ENCODE results near the gene PDCL3. TPM values are rescaled to one million over a fixed set of nuclear protein-coding genes. Genes with fewer than 3 reads are reported as not detected.

Gene PDCL3
- polyA plus RNA-seq, 1 donor from 2014 or later: 48.9 TPM

DNA sequence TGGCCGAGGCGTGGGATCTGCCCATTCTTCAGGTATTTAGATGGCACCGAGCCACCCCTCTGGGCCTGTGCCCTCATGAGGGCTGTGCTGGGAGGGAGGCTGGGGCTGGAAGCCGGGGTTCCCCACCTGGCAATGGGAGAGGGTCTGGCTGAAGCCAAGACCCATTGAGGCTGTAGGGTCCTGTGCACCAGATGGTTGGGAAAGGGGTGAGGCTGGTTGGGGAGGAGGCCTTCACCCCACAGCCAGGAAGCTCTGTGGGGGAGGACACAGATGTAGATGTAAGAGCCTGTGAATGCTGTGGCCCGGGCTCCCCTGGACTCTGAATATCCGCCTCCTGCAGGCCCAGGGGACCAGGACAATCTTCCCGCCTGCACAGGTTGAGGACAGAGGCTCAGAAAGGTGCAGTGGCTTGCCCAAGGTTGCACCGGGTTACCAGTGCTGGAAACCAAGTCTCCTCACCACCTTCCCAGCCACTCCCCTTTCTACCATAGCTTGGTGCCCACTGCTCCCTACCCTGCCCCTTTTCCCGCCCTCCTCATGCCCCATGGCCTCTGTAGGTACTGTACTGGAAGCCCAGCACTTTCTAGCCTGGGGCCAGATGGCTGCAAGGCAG is 49.7 kb downstream of the PDCL3 start:
- H3K4me3 Mint-ChIP-seq: no peak overlapping the region
- no peaks in the 10 kb centered on the region for H3K9me3 Mint-ChIP-seq
- no peak overlapping the region for H3K27ac Mint-ChIP-seq
- H3K4me1 Mint-ChIP-seq: no peaks in the 10 kb centered on the region
- H3K36me3 Mint-ChIP-seq: no peaks in the 10 kb centered on the region
- H3K27me3 Mint-ChIP-seq: peaks cover 7% of the 10 kb centered on the region

DNA sequence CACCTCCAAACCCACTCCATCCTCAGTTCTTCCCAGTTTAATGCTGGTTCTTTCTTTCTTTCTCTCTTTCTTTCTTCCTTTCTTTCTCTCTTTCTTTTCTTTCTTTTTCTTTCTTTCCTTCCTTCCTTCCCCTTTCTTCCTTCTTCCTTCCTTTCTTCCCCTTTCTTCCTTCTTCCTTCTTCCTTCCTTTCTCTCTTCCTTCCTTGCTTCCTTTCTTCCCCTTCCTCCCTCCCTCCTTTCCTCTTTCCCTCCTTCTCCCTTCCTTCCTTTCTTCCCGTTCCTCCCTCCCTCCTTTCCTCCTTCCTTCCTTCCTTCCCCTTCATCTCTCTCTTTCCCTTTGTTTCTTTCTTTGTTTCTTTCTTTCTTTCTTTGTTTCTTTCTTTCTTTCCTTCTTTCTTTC is 50.9 kb downstream of the PDCL3 start:
- H3K27me3 Mint-ChIP-seq: peaks cover 7% of the 10 kb centered on the region
- H3K9me3 Mint-ChIP-seq: peaks cover 0 to 1% (median 0%) of the 10 kb centered on the region in 3 donors
- peaks cover 2% of the 10 kb centered on the region for H3K36me3 Mint-ChIP-seq
- peak overlapping the region in 1 of 3 donors; percentile 25 for H3K27ac Mint-ChIP-seq
- H3K4me3 Mint-ChIP-seq: no peak overlapping the region
- H3K4me1 Mint-ChIP-seq: no peaks in the 10 kb centered on the region

GRCh38 chr2:100614455-100615000 is 51.7 kb downstream of the PDCL3 start:
- Mint-ChIP-seq H3K27me3 (peaks cover 6% of the 10 kb centered on the region), H3K27ac (no peak overlapping the region), H3K9me3 (peaks cover 0 to 1% (median 0%) of the 10 kb centered on the region in 3 donors)

GRCh38 chr2:100615471-100615870 is 52.7 kb downstream of the PDCL3 start:
- H3K4me1 Mint-ChIP-seq: no peaks in the 10 kb centered on the region
- peaks cover 7% of the 10 kb centered on the region for H3K27me3 Mint-ChIP-seq
- H3K9me3 Mint-ChIP-seq: peaks cover 0 to 1% (median 0%) of the 10 kb centered on the region in 3 donors
- peaks cover 2% of the 10 kb centered on the region for H3K36me3 Mint-ChIP-seq
- H3K4me3 Mint-ChIP-seq: no peak overlapping the region
- H3K27ac Mint-ChIP-seq: no peak overlapping the region

More at GRCh38 chr2:100614455-100615000, 51.7 kb downstream of the PDCL3 start:
- no peaks in the 10 kb centered on the region for H3K4me1 Mint-ChIP-seq
- peaks cover 2% of the 10 kb centered on the region for H3K36me3 Mint-ChIP-seq
- no peak overlapping the region for H3K4me3 Mint-ChIP-seq

GRCh38 chr2:100615886-100616285 is 53.1 kb downstream of the PDCL3 start:
- peak overlapping the region in 1 of 3 donors; percentile 27 for H3K27ac Mint-ChIP-seq
- no peaks in the 10 kb centered on the region for H3K4me1 Mint-ChIP-seq
- no peak overlapping the region for H3K4me3 Mint-ChIP-seq
- H3K9me3 Mint-ChIP-seq: peaks cover 0 to 5% (median 2%) of the 10 kb centered on the region in 3 donors
- H3K36me3 Mint-ChIP-seq: peaks cover 2% of the 10 kb centered on the region
- peaks cover 10% of the 10 kb centered on the region for H3K27me3 Mint-ChIP-seq

DNA sequence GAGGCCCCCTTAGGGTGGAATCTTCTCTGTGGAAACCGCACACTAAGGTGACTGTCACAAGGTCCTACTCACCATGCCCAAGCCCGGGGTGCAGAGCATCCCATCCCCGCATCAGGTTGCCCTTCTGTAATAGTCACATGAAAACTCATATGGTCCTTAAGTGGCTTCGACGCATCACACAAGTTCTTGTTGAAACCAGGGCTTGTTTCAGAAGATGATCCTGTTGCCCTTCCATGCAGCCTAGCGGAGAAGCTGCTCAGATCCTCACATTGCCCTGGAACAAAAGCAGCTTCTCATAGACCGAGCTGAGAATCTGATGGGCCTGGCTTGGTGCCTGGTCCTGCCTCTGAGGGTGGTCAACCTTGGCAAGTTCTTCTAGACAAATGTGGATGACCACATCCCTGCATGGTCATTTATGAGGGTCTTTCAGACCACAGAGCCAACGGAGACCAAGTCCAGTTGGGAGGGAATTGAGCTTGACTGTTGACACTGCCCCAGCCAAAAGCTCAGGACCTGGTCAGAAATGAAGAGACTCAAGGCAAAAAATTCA is 54.1 kb downstream of the PDCL3 start:
- Mint-ChIP-seq H3K4me1 (no peaks in the 10 kb centered on the region), H3K9me3 (peaks cover 0 to 5% (median 2%) of the 10 kb centered on the region in 3 donors), H3K4me3 (no peak overlapping the region), H3K27ac (peak overlapping the region in 1 of 3 donors; percentile 79), H3K36me3 (peaks cover 2% of the 10 kb centered on the region), H3K27me3 (peaks cover 6% of the 10 kb centered on the region)

DNA sequence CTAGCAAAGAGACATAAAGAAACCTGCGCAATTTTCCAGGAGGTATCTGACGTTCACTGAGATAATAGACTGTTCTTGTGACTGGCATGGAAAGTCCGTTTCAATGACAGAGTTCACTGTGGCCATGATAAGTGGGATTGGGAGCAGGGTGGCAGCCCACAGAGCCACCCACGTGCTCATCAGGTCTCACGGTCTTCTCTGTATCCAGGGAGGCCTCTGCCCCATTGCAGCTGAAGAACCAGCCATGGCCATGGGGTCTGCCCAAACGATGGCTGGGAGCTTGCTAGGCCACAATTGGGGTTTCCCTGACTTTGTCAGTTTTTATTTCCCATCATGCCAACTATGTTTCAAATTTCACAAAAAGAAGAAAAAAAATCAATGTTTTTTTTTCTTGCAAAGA is 57.2 kb downstream of the PDCL3 start:
- Mint-ChIP-seq H3K9me3 (peaks cover 0 to 5% (median 4%) of the 10 kb centered on the region in 3 donors), H3K36me3 (peaks cover 2% of the 10 kb centered on the region), H3K4me3 (no peak overlapping the region), H3K27ac (no peak overlapping the region), H3K4me1 (no peaks in the 10 kb centered on the region), H3K27me3 (peaks cover 14% of the 10 kb centered on the region)

DNA sequence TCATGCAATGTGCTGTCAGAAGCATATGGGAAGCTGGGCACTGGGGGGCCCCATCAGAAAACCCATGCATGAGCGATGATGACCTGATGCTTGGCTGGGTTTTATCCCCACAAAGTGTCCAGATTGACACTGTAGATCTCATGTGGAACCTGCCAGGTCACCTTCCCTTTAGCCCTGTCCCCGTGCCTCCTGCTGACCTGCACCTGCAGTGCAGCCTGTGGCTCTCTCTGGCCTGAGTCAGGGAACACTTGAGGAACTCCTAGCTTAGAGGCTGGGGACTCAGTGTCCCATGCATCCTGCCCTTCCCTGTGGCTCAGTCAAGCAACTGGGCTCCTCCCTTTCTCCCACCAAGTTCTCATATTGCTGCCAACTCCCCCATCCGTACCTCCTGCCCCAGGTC is 57.7 kb downstream of the PDCL3 start:
- H3K36me3 Mint-ChIP-seq: peaks cover 2% of the 10 kb centered on the region
- peaks cover 14% of the 10 kb centered on the region for H3K27me3 Mint-ChIP-seq
- no peak overlapping the region for H3K4me3 Mint-ChIP-seq
- peaks cover 0 to 5% (median 4%) of the 10 kb centered on the region in 3 donors for H3K9me3 Mint-ChIP-seq
- H3K4me1 Mint-ChIP-seq: no peaks in the 10 kb centered on the region
- no peak overlapping the region for H3K27ac Mint-ChIP-seq

- H3K4me3 Mint-ChIP-seq: no peak overlapping the region
- H3K36me3 Mint-ChIP-seq: peaks cover 2% of the 10 kb centered on the region
- no peak overlapping the region for H3K27ac Mint-ChIP-seq
- no peaks in the 10 kb centered on the region for H3K4me1 Mint-ChIP-seq
- H3K9me3 Mint-ChIP-seq: peaks cover 0 to 5% (median 4%) of the 10 kb centered on the region in 3 donors
- H3K27me3 Mint-ChIP-seq: peaks cover 19% of the 10 kb centered on the region
These were observed 58.7 kb downstream of the PDCL3 start for GRCh38 chr2:100621371-100621951.

- H3K4me3 Mint-ChIP-seq: no peak overlapping the region
- H3K9me3 Mint-ChIP-seq: peaks cover 0 to 4% (median 4%) of the 10 kb centered on the region in 3 donors
- H3K27ac Mint-ChIP-seq: no peak overlapping the region
- H3K36me3 Mint-ChIP-seq: peaks cover 2% of the 10 kb centered on the region
- H3K27me3 Mint-ChIP-seq: peaks cover 19% of the 10 kb centered on the region
- H3K4me1 Mint-ChIP-seq: no peaks in the 10 kb centered on the region
These were observed 60.4 kb downstream of the PDCL3 start for GRCh38 chr2:100623033-100623715.

DNA sequence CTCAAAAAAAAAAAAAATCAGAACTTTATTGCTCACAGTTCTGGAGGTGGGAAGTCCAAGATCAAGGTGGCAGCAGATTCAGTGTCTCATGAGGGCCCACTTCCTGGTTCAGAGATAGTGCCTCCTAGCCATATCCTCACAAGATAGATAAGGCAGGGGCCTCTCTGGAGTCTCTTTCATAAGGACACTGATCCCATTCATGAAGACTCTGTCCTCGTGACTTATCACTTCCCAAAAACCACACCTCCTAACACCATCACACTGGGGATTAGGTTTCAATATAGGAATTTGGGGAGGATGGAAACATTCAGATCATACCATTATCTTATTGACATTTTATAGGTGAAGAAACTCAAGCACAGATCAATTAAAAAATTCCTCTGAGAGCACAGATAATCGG is 61.1 kb downstream of the PDCL3 start:
- H3K4me1 Mint-ChIP-seq: no peaks in the 10 kb centered on the region

GRCh38 chr2:100624536-100624935 is 61.7 kb downstream of the PDCL3 start:
- Mint-ChIP-seq H3K9me3 (peaks cover 0 to 4% (median 4%) of the 10 kb centered on the region in 3 donors), H3K27ac (no peak overlapping the region), H3K27me3 (peaks cover 23% of the 10 kb centered on the region), H3K4me1 (no peaks in the 10 kb centered on the region), H3K36me3 (no peaks in the 10 kb centered on the region), H3K4me3 (no peak overlapping the region)

More for the DNA sequence above, 61.1 kb downstream of the PDCL3 start:
- no peak overlapping the region for H3K27ac Mint-ChIP-seq
- H3K27me3 Mint-ChIP-seq: peaks cover 23% of the 10 kb centered on the region
- H3K9me3 Mint-ChIP-seq: peaks cover 0 to 4% (median 4%) of the 10 kb centered on the region in 3 donors
- H3K4me3 Mint-ChIP-seq: peak overlapping the region in 1 of 4 donors; percentile 4
- no peaks in the 10 kb centered on the region for H3K36me3 Mint-ChIP-seq

GRCh38 chr2:100625717-100626116 is 62.9 kb downstream of the PDCL3 start:
- Mint-ChIP-seq H3K4me3 (no peak overlapping the region), H3K27ac (no peak overlapping the region)

More at GRCh38 chr2:100625717-100626116, 62.9 kb downstream of the PDCL3 start:
- H3K36me3 Mint-ChIP-seq: no peaks in the 10 kb centered on the region
- H3K4me1 Mint-ChIP-seq: peaks cover 0 to 5% (median 2%) of the 10 kb centered on the region in 3 donors
- H3K9me3 Mint-ChIP-seq: peaks cover 0 to 3% (median 2%) of the 10 kb centered on the region in 3 donors
- peaks cover 19% of the 10 kb centered on the region for H3K27me3 Mint-ChIP-seq

Data from IgD-negative memory B cell (primary cell).